Adrenal gland (tissue), 12 donors: ENCODE data around the gene SLIT3. TPM values are rescaled to one million over a fixed set of nuclear protein-coding genes. Genes with fewer than 3 reads are reported as not detected.

Experiments used
- DNase-seq, 7 donors: peaks; one replicate each; pipeline ENCODE4 v3.0.0-alpha.2; 2019 to 2020
- H3K27ac ChIP-seq, 5 donors: fragments of 200-600 bp; sonication (generic) in 4 of 5; 1 replicate in 3 of 5; 2 replicates in 2 of 5; pipeline versions ENCODE4 v1.5.1 to v1.8.0; 2016 to 2020; ENCODE audit warnings: mild to moderate bottlenecking in 1 of 5
- H3K27me3 ChIP-seq: fragments of 200-600 bp; 2 replicates; pipeline ENCODE4 v1.8.0; 2021
- H3K36me3 ChIP-seq, 2 donors: fragments of 200-600 bp; replicated peaks in 1 of 2; 1 replicate in 1 of 2; 2 replicates in 1 of 2; pipeline versions ENCODE4 v1.5.1 to v1.8.0; 2018 to 2022
- H3K4me1 ChIP-seq, 2 donors: fragments of 200-600 bp; replicated peaks in 1 of 2; 1 replicate in 1 of 2; 2 replicates in 1 of 2; pipeline versions ENCODE4 v1.5.1 to v1.8.0; 2018 to 2021
- H3K4me3 ChIP-seq, 4 donors: fragments of 200-600 bp; sonication (generic) in 3 of 4; one replicate each; pipeline ENCODE4 v1.5.1; 2016 to 2018
- H3K9me3 ChIP-seq, 3 donors: fragments of 200-600 bp; sonication (generic) in 1 of 3; replicated peaks in 1 of 3; 1 replicate in 2 of 3; 2 replicates in 1 of 3; pipeline versions ENCODE4 v1.5.1 to v1.8.0; 2016 to 2021
- POLR2A ChIP-seq, 2 donors: fragments of 450-650 bp; IDR thresholded peaks; one replicate each; pipeline ENCODE4 v1.6.1; 2017; ENCODE audit warnings: antibody characterized with exemption in 2 of 2, mild to moderate bottlenecking in 2 of 2, moderate library complexity in 1 of 2
- WGBS, 4 donors: extraction: QIAGEN DNeasy Blood & Tissue Kit in 2 of 4; methylation state at CpG; one replicate each; pipeline versions ENCODE4 v1.1.5 to v1.1.7; 2013 to 2017; 5-methylcytosine and 5-hydroxymethylcytosine counted together
- intact Hi-C, 2 donors: fragments of 100-400 bp; cut with DNase I; formaldehyde crosslinking; loops; one replicate each; pipeline versions ENCODE4 v1.14.1 to v1.15.0; 2022 to 2023
- polyA plus RNA-seq, 3 donors: library from polyadenylated mRNA; stranded (reverse); fragments of 200-250 nt in 2 of 3; fragments of 350-450 nt in 1 of 3; fragmentation: Illumina TruSeq in 1 of 3; extraction: RNeasy Lipid Tissue Mini Kit (QIAGEN cat#74804) in 1 of 3; gene quantifications; one replicate each; pipeline ENCODE4 v1.2.3, GENCODE V29; 2013 to 2014
- total RNA-seq, 9 donors: library from RNA; depleted of rRNA in 4 of 9; stranded (reverse); fragments of >200 nt in 4 of 9; fragments of 120-200 nt in 1 of 9; fragmentation: NEBNext Ultra II Directional in 1 of 9; extraction: Animal tissue kit (Norgen Biotek cat#: 25700) in 1 of 9; gene quantifications; one replicate each; pipeline versions ENCODE4 v1.1.0 to v1.2.4, GENCODE V29; 2013 to 2023
- TF ChIP-seq, protein P1 (sequence below), 6 experiments: fragments of 450-650 bp in 4 of 6; fragments of 200-600 bp in 2 of 6; sonication (generic) in 1 of 6; IDR thresholded peaks; 1 replicate in 5 of 6; 2 replicates in 1 of 6; pipeline versions ENCODE4 v1.5.1 to v1.8.0; 2016 to 2021; ENCODE audit warnings: antibody characterized with exemption in 6 of 6, mild to moderate bottlenecking in 2 of 6, moderate library complexity in 1 of 6
- donor health status: healthy with polysubstance abuse.
- donor health status: Bipolar disorder and iron deficiency.
- donor health status: DM: yes; HTN: yes; CAD: no.
- donor health status: DM: no; HTN: no; CAD: no.
- donor health status: DM: no; HTN: no; CAD: no.
- donor health status: DM: yes; HTN: yes; CAD: no.

Gene SLIT3
- total and polyA plus RNA-seq, 12 donors, result 10.0 to 94.1 (median 32.8) TPM

DNA sequence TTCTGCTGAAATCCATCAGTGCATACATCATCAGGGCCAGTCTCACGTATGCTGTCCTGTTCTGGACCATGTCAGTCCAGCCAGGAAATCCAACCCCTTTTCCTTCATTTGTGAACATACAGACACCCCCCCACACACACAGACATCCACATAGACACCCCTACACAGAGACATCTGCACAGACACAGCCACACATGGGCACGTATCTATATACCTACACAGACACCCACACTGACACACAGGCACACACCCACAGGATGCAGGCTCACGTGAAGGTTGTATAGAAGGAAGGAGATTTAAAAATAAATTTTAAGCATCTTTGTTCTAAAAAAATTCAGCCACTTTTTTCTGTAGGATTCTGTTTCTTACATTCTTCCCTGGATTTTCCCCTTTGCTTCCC, 325.6 kb downstream of the SLIT3 start:
- WGBS, 4 donors, result 68 to 81% (median 80%) methylated on average over 3 of the region's 3 CpGs
- TF ChIP-seq, protein P1, sequence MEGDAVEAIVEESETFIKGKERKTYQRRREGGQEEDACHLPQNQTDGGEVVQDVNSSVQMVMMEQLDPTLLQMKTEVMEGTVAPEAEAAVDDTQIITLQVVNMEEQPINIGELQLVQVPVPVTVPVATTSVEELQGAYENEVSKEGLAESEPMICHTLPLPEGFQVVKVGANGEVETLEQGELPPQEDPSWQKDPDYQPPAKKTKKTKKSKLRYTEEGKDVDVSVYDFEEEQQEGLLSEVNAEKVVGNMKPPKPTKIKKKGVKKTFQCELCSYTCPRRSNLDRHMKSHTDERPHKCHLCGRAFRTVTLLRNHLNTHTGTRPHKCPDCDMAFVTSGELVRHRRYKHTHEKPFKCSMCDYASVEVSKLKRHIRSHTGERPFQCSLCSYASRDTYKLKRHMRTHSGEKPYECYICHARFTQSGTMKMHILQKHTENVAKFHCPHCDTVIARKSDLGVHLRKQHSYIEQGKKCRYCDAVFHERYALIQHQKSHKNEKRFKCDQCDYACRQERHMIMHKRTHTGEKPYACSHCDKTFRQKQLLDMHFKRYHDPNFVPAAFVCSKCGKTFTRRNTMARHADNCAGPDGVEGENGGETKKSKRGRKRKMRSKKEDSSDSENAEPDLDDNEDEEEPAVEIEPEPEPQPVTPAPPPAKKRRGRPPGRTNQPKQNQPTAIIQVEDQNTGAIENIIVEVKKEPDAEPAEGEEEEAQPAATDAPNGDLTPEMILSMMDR (IDR thresholded peaks at IDR 0.05), result no peak
- no peak for TF ChIP-seq POLR2A (IDR thresholded peaks at IDR 0.05)
- Histone ChIP-seq H3K27me3 (no peaks in the 10 kb centered on the region), H3K9me3 (no peaks in the 10 kb centered on the region), H3K36me3 (no peaks in the 10 kb centered on the region), H3K27ac (no peak overlapping the region), H3K4me1 (peaks cover 0 to 3% of the 10 kb centered on the region in 2 donors), H3K4me3 (no peak overlapping the region)
- DNase-seq, result no peak
- intact Hi-C loops, result no loop called here

DNA sequence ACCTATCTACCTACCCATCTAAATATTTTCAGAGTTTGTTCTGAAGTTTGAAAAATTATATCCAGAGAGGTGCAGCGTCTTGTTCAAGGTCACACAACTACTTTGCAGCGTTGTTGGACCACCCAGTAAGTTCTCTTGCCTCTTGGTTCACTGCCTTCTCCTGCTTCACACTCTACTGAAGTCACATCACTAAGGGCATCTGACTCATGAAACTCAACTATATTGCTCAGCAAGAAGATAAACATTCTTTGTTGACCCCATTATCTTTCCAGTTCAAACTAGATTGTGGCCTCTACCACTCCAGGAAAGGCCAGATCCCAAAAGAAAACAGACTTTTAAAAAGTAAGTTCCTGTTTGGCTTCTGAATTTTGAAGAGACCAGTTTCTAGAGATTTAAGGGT, 326.9 kb downstream of the SLIT3 start:
- WGBS, 4 donors, result 45 to 63% (median 56%) methylated on average over 2 of the region's 2 CpGs
- Histone ChIP-seq H3K36me3 (no peaks in the 10 kb centered on the region), H3K27me3 (no peaks in the 10 kb centered on the region), H3K9me3 (no peaks in the 10 kb centered on the region), H3K4me3 (no peak overlapping the region), H3K27ac (no peak overlapping the region), H3K4me1 (peaks cover 0 to 3% of the 10 kb centered on the region in 2 donors)
- TF ChIP-seq, protein P1 (IDR thresholded peaks at IDR 0.05), result no peak
- TF ChIP-seq POLR2A (IDR thresholded peaks at IDR 0.05), result no peak
- DNase-seq, result no peak
- intact Hi-C loops, result no loop called here

DNA sequence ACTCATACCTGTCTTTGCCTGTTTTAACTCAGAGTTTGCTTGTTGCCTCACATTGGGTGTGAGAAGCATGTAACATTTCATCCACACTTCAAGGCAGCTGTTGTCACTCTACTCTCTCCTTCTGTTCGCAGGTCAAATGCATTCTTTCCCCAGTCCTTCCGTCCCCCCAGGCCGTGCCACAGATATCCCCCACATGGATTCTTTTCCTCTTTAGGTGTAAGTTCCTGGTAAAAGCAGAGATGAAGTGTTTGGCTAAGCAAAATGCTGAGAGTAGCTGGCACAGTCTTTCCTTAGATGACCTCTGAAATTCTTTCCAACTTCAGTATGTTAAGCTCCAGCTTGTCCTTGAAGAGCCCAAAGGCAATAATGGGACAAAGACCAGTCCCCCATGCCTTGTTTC, 328.2 kb downstream of the SLIT3 start:
- TF ChIP-seq, protein P1 (IDR thresholded peaks at IDR 0.05), result no peak
- TF ChIP-seq POLR2A (IDR thresholded peaks at IDR 0.05), result no peak
- no peak for DNase-seq
- Histone ChIP-seq H3K4me3 (no peak overlapping the region), H3K36me3 (no peaks in the 10 kb centered on the region), H3K27ac (no peak overlapping the region), H3K4me1 (peaks cover 0 to 3% of the 10 kb centered on the region in 2 donors), H3K9me3 (no peaks in the 10 kb centered on the region), H3K27me3 (no peaks in the 10 kb centered on the region)
- 69 to 87% (median 75%) methylated on average over 3 of the region's 3 CpGs for WGBS, 4 donors
- intact Hi-C loops, result no loop called here

DNA sequence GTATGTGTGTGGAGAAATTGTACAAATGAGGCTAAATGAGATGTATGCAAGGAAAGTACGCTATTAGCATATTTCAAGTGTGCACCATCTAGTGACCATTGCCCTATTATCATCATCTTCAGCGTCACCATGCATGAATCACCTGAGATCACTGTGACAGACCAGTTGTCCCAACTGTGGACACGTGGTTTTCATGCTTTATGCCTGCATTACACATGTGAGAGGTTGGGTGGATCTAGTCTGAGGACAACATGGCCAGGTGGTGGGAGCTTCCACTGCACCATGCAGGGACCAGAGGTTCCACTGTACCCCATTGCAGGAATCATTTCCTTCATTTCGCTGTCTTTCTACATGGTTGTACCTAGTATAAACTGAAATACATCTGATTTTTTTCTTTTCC, 329.8 kb downstream of the SLIT3 start:
- H3K27me3 ChIP-seq, result no peaks in the 10 kb centered on the region
- H3K4me3 ChIP-seq, result no peak overlapping the region
- no peak overlapping the region for H3K27ac ChIP-seq
- no peaks in the 10 kb centered on the region for H3K36me3 ChIP-seq
- WGBS, 4 donors, result 83 to 96% (median 84%) methylated on average over 4 of the region's 4 CpGs
- TF ChIP-seq, protein P1 (IDR thresholded peaks at IDR 0.05), result no peak
- TF ChIP-seq POLR2A (IDR thresholded peaks at IDR 0.05), result no peak
- H3K4me1 ChIP-seq, result peaks cover 0 to 3% of the 10 kb centered on the region in 2 donors
- intact Hi-C loops, result no loop called here
- DNase-seq, result no peak
- H3K9me3 ChIP-seq, result no peaks in the 10 kb centered on the region
